ENCODE data around the gene EDARADD. TPM values are rescaled to one million over a fixed set of nuclear protein-coding genes. Genes with fewer than 3 reads are reported as not detected.

The EDARADD gene
- total and polyA plus RNA-seq, 2 of the 13 experiments (the other 11 are each of a cell fraction or from before 2014, with no cell fraction given): 0.03 TPM; not detected in 1

- TF ChIP-seq SP2 (CRISPR knock-in tag; IDR thresholded peaks at IDR 0.05) (no peak), AHR (CRISPR knock-in tag; IDR thresholded peaks at IDR 0.05) (no peak), ZBTB2 (CRISPR knock-in tag; IDR thresholded peaks at IDR 0.05; ENCODE audit: low read depth) (no peak), ZNF747 (CRISPR knock-in tag; IDR thresholded peaks at IDR 0.05; ENCODE audit: borderline replicate concordance) (no peak; the same call in 1 of the 2 replicates), ZNF24 (IDR thresholded peaks at IDR 0.05) (no peak), PRDM10 (CRISPR knock-in tag; IDR thresholded peaks at IDR 0.05; ENCODE audit: low read depth) (no peak), ZNF362 (CRISPR knock-in tag; IDR thresholded peaks at IDR 0.05; ENCODE audit: borderline replicate concordance) (peak; percentile 5; the same call in 1 of the 2 replicates), SOX5 (CRISPR knock-in tag; IDR thresholded peaks at IDR 0.05; ENCODE audit: borderline replicate concordance) (peak; percentile 66; the same call in 1 of the 2 replicates), MTA1 (CRISPR knock-in tag; IDR thresholded peaks at IDR 0.05; ENCODE audit: borderline replicate concordance) (0 out of 2 replicates have a peak, but pooled peaks have one; percentile 18), ZNF576 (CRISPR knock-in tag; IDR thresholded peaks at IDR 0.05) (no peak), ZNF232 (CRISPR knock-in tag; IDR thresholded peaks at IDR 0.05; ENCODE audit: borderline replicate concordance) (no peak), FOXM1 (CRISPR knock-in tag; IDR thresholded peaks at IDR 0.05) (no peak), SMYD3 (CRISPR knock-in tag; IDR thresholded peaks at IDR 0.05) (peak; percentile 12; the same call in 1 of the 2 replicates), ADNP (CRISPR knock-in tag; IDR thresholded peaks at IDR 0.05) (no peak), SPEN (CRISPR knock-in tag; IDR thresholded peaks at IDR 0.05; ENCODE audit: low read depth) (peak; percentile 54), PITX1 (CRISPR knock-in tag; IDR thresholded peaks at IDR 0.05) (no peak), ZNF136 (CRISPR knock-in tag; IDR thresholded peaks at IDR 0.05; ENCODE audit: low read depth) (0 out of 2 replicates have a peak, but pooled peaks have one; percentile 72), NFATC3 (CRISPR knock-in tag; IDR thresholded peaks at IDR 0.05) (no peak), ZMYM4 (CRISPR knock-in tag; IDR thresholded peaks at IDR 0.05) (peak; percentile 33; the same call in 1 of the 2 replicates), KDM2A (CRISPR knock-in tag; IDR thresholded peaks at IDR 0.05; ENCODE audit: borderline replicate concordance, low read depth) (no peak), ZFAT (CRISPR knock-in tag; conservative IDR thresholded peaks at IDR 0.05) (no peak), ZNF18 (CRISPR knock-in tag; IDR thresholded peaks at IDR 0.05; ENCODE audit: insufficient replicate concordance) (peak; percentile 49)
These were observed 129.0 kb downstream of the EDARADD start (continued) for GRCh38 chr1:236522937-236523703.

Measured in HepG2 (cell line).